NT2/D1 (cell line): ENCODE measurements around the gene GYPA.
"Not testable (repeated sequence)": the region's sequence is repeated elsewhere in the genome, so short reads cannot be mapped to it uniquely, and the experiment has no call there.

Source experiments
- SUZ12 ChIP-seq: IDR thresholded peaks from 2 replicates; pipeline ENCODE4 v1.6.1; 2011; ENCODE audit not compliant: insufficient read length, insufficient read depth; ENCODE audit errors: extremely low read depth
- YY1 ChIP-seq: IDR thresholded peaks from 2 replicates; pipeline ENCODE4 v1.6.1; 2011; ENCODE audit not compliant: insufficient read length, insufficient read depth
- ZNF274 ChIP-seq: IDR thresholded peaks from 2 replicates; pipeline ENCODE4 v1.6.1; 2011; ENCODE audit warnings: mild to moderate bottlenecking, low read depth, low read length

DNA sequence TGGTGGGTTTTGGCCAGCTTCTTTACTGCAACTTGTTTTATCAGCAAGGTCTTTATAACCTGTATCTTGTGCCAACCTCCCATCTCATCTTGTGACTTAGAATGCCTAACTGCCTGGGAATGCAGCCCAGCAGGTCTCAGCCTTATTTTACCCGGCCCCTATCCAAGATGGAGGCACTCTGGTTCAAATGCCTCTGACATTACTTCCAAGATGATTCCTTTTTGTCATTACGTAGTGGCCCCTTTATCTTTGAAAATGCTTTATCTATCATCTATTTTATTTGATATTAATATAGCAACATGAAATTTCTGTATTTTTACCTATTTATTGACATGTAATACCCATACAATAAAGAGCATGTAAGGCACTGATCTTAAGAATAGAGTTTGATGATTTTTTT, 49.3 kb downstream of the GYPA start:
- TF ChIP-seq ZNF274, YY1, SUZ12: not testable (repeated sequence)
